BJ (cell line): Measurements from ENCODE around the gene U2AF2. TPM values are rescaled to one million over a fixed set of nuclear protein-coding genes. Genes with fewer than 3 reads are reported as not detected.

ENCODE experiments used
- CTCF ChIA-PET: fragments of 350-600 bp; formaldehyde crosslinking; extraction: SDS; loops from one replicate; lab custom pipeline; 2021; ENCODE audit warnings: antibody characterized with exemption, inconsistent platforms; lab: Yijun Ruan, JAX
- POLR2A ChIA-PET: fragments of 300-600 bp; sonication (Branson Sonifier 250); formaldehyde crosslinking; extraction: SDS; loops from one replicate; lab custom pipeline; 2021; ENCODE audit warnings: antibody characterized with exemption; lab: Charles Lee
- DNase-seq: peaks from one replicate; pipeline ENCODE4 v3.0.0-alpha.2; 2011; ENCODE audit warnings: low read depth
- H3K27me3 ChIP-seq: 2 replicates; pipeline ENCODE4 v1.6.0; 2011; ENCODE audit warnings: low read length; ENCODE audit not compliant: control insufficient read depth, insufficient read depth
- H3K36me3 ChIP-seq: 2 replicates; pipeline ENCODE4 v1.5.1; 2011; ENCODE audit warnings: low read length; ENCODE audit not compliant: control insufficient read depth, insufficient read depth
- H3K4me3 ChIP-seq: 2 replicates; pipeline ENCODE4 v1.5.1; 2011; ENCODE audit warnings: low read depth, mild to moderate bottlenecking, control low read depth, low read length
- polyA plus RNA-seq: library from polyadenylated mRNA; depleted of rRNA; stranded (reverse); fragments of >200 nt; gene quantifications from 2 replicates; pipeline ENCODE4 v1.2.3, GENCODE V29; 2011
- TF ChIP-seq, protein P1 (sequence below): IDR thresholded peaks from 2 replicates; pipeline ENCODE4 v1.5.1; 2011; ENCODE audit warnings: low read depth, mild to moderate bottlenecking, control low read depth, inconsistent platforms, low read length, moderate library complexity; ENCODE audit not compliant: insufficient read depth

The U2AF2 gene
- polyA plus RNA-seq, 1 experiment: 170 TPM

DNA sequence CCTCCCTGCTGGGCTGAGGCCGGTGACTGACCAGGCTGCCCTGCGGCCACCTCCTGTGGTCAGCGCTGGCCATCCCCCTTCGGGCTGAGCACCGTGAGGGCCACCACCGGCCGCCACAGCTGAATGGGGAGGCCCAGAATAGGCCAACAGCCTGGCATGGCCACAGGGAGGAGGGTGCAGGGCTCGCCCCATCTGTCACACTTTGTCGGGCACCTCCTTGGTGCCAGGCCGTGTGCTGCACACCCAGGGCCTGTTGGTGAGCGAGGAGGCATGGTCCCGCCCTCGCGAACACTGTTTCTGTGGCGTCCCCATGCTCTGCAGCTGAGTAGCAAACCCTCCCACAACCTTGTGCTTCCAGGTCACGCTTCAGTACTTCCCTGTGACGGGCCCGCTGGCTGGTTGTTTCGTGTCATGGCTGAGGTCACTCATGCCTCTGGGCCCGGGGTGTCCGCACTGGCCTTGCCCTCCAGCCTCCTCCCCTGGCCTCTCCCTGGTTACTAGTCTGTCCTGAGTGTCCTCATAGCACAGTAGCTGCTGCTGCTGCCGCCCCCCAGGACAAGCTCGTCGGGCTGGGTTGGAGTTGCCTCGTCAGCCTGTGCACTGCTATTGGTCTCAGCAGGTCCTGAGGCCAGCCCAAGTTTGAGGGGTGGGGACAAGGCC is 35.4 kb downstream of the U2AF2 start:
- ChIA-PET CTCF (no interaction called here), POLR2A (no interaction called here)
- no peak overlapping the region for H3K4me3 ChIP-seq
- H3K27me3 ChIP-seq: no peaks in the 10 kb centered on the region
- H3K36me3 ChIP-seq: peaks cover 49% of the 10 kb centered on the region
- TF ChIP-seq, protein P1, sequence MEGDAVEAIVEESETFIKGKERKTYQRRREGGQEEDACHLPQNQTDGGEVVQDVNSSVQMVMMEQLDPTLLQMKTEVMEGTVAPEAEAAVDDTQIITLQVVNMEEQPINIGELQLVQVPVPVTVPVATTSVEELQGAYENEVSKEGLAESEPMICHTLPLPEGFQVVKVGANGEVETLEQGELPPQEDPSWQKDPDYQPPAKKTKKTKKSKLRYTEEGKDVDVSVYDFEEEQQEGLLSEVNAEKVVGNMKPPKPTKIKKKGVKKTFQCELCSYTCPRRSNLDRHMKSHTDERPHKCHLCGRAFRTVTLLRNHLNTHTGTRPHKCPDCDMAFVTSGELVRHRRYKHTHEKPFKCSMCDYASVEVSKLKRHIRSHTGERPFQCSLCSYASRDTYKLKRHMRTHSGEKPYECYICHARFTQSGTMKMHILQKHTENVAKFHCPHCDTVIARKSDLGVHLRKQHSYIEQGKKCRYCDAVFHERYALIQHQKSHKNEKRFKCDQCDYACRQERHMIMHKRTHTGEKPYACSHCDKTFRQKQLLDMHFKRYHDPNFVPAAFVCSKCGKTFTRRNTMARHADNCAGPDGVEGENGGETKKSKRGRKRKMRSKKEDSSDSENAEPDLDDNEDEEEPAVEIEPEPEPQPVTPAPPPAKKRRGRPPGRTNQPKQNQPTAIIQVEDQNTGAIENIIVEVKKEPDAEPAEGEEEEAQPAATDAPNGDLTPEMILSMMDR: no peak
- no peak for DNase-seq

DNA sequence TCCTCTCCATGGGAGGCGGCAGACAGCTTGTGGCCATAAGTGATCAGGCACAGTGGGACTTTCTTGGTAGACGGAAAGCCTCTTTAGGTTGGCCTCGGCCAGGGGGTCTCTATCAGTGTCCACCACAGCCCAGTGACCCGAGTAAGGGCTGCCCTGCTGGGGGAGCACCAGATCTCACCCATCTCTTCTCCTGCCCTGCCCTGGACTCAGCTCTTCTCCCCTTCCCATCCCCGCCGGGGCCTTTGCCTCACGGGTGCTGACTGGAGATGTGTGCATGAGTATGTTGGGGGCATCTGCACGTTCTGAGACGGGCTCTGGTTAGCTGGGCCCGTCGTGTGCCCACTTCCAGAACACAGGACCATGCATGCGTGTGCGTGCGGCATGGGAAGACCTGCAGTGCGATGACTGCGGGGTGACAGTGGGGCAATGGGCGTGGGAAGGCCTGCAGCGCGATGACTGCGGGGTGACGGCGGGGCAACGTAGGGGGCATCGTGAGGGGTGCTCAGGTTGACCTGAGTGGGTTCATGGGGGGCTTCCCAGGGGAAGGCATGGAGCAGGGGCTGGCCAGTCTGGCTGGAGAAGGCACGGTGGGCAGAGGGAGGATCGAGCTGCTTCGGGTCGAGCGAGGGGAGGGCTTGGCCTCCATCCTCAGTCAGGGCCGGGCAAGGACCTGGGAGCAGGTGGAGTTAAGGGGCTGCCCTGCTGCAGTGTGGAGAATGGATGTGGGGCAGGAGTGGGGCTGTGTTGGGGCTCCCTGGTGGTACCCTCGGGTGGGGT is 36.1 kb downstream of the U2AF2 start:
- CTCF ChIA-PET: no interaction called here
- Histone ChIP-seq H3K36me3 (peaks cover 46% of the 10 kb centered on the region), H3K4me3 (no peak overlapping the region), H3K27me3 (no peaks in the 10 kb centered on the region)
- no peak for DNase-seq
- TF ChIP-seq, protein P1: no peak
- POLR2A ChIA-PET: no interaction called here

DNA sequence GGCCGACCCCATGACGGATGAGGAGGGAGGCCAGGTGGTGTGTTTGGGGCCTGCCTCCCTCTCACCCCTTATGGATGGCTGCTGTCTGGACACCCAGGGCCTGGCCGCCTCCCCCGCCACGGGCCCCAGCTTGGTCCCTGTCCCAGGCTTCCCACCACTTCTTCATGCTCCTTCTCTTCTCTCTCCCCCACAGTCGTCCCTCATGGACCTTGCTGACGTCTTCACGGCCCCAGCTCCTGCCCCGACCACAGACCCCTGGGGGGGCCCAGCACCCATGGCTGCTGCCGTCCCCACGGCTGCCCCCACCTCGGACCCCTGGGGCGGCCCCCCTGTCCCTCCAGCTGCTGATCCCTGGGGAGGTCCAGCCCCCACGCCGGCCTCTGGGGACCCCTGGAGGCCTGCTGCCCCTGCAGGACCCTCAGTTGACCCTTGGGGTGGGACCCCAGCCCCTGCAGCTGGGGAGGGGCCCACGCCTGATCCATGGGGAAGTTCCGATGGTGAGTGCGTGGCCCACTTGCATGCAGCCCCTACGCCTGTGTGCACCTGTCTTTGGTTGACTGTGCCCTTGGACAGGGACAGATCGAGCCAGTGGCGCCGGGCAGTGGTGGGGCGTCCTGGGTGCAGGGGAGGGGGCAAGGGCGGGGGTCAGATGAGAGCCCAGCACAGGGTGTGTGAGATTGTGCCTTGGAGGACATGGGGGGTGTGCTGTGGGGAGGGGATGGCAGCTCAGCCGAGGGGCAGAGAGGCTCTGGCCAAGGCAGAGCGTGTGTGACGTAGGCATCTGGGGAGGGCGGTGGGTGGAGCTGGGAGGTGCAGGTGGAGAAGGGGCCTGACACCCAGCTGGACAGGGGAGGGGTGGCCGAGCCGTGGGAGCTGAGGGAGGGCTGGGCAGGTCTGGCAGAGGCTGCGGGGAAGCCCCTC is 37.0 kb downstream of the U2AF2 start:
- POLR2A ChIA-PET: no interaction called here
- TF ChIP-seq, protein P1: no peak
- Histone ChIP-seq H3K27me3 (no peaks in the 10 kb centered on the region), H3K36me3 (peaks cover 44% of the 10 kb centered on the region), H3K4me3 (no peak overlapping the region)
- DNase-seq: no peak
- CTCF ChIA-PET: no interaction called here

DNA sequence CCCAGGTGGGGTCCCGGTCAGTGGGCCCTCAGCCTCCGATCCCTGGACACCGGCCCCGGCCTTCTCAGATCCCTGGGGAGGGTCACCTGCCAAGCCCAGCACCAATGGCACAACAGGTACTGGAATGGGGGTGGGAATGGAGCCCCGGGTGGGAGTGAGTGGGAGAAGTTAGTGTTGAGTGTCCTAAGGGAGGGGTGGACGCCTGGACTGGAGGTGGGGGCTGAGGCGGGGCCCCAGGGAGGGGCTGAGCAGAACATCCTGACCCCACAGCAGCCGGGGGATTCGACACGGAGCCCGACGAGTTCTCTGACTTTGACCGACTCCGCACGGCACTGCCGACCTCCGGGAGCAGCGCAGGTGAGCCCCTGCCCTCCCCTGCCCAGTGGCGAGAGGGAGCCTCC is 37.8 kb downstream of the U2AF2 start:
- Histone ChIP-seq H3K27me3 (no peaks in the 10 kb centered on the region), H3K4me3 (no peak overlapping the region), H3K36me3 (peaks cover 43% of the 10 kb centered on the region)
- ChIA-PET CTCF (no interaction called here), POLR2A (no interaction called here)
- DNase-seq: no peak
- TF ChIP-seq, protein P1: no peak
